T-helper 17 cell (primary cell): ENCODE results near the gene ETV6. TPM values are rescaled to one million over a fixed set of nuclear protein-coding genes. Genes with fewer than 3 reads are reported as not detected.
A peak's percentile ranks its signal among the peaks of the same experiment; 100 is the strongest.
"Not testable (repeated sequence)": the region's sequence is repeated elsewhere in the genome, so short reads cannot be mapped to it uniquely, and the experiment has no call there.

Source experiments
- ATAC-seq: fragments of 150-1000 bp; cut with Tn5 transposase; 2 replicates; pipeline ENCODE4 v1.10.0; 2021; ENCODE audit warnings: mild to moderate bottlenecking, moderate library complexity
- DNase-seq, 3 donors: peaks; one replicate each; pipeline versions ENCODE4 v3.0.0 to v3.0.0-alpha.2; 2020 to 2021
- H3K9me3 ChIP-seq: one replicate; pipeline ENCODE4 v1.7.0; 2013; ENCODE audit warnings: low read length, mild to moderate bottlenecking; ENCODE audit not compliant: control insufficient read depth, poor library complexity, severe bottlenecking
- H3K27ac Mint-ChIP-seq: one replicate; pipeline ENCODE4 v1.8.0; 2022; ENCODE audit warnings: mild to moderate bottlenecking, moderate library complexity, mixed read lengths
- H3K27me3 Mint-ChIP-seq: one replicate; pipeline ENCODE4 v1.8.0; 2022; ENCODE audit warnings: mixed read lengths
- H3K36me3 Mint-ChIP-seq: one replicate; pipeline ENCODE4 v1.8.0; 2022; ENCODE audit warnings: low read depth, mixed read lengths
- H3K4me1 Mint-ChIP-seq: one replicate; pipeline ENCODE4 v1.8.0; 2022; ENCODE audit warnings: mild to moderate bottlenecking, mixed read lengths
- H3K4me3 Mint-ChIP-seq: one replicate; pipeline ENCODE4 v1.8.0; 2022; ENCODE audit warnings: mild to moderate bottlenecking, moderate library complexity, mixed read lengths
- total RNA-seq, 4 donors: library from RNA in 2 of 4; stranded (reverse) in 2 of 4; gene quantifications; one replicate each; pipeline ENCODE4 v1.2.3 and lab custom pipeline; 2022 to 2026

The ETV6 gene
- total RNA-seq, 2 donors from 2014 or later: 57.3 to 60.6 TPM

DNA sequence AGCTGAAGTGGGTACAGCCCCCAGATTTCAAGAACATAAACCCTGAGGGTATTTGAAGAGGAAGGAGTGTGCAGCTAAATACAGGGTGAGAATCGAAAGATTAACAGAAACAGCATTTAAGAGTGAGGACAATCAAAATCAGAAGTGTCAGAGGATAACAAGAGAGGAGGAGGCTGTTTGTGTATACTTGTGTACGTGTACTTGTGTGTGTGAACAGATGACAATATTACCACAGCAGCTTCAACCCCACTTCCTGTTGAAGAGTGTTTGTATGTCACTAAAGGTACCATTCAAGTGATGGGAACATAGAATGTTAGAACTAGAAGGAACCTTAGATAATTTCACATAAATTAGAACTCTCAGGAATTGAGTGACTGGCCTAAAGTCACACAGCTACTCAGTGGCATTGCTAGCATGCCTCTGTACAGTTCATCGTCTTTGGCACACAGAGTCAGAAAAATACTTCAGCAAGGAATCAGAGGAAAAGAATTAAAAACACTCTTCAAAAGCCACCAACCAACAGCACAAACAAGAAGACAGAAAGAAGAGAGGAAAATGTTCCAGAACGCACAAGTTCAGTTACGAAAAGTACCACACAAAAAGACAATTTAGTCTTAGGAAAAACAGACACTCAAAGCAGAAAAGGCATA lies 256.9 kb downstream of the ETV6 start:
- H3K4me3 Mint-ChIP-seq: no peak overlapping the region
- DNase-seq: no peak
- no peaks in the 10 kb centered on the region for H3K27me3 Mint-ChIP-seq
- H3K36me3 Mint-ChIP-seq: no peaks in the 10 kb centered on the region
- H3K27ac Mint-ChIP-seq: peak overlapping the region; percentile 3
- no peaks in the 10 kb centered on the region for H3K9me3 ChIP-seq
- no peak for ATAC-seq
- peaks cover 18% of the 10 kb centered on the region for H3K4me1 Mint-ChIP-seq

DNA sequence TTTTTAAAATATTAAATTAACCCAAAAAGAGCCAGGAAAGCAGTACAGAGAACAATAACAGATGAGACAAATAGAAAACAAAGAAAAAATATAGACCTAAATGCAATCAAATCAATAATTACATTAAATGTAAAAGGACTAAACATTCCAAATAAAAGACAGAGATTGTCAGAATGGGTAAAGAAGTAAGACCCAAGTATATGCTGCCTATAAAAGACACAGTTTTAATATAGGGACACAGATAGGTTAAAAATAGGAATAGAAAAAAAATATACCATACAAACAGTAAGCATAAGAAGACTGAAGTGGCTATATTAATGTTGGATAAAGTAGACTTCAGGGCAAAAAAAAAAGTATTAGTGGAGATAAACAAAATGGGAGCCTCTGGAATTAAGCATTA lies 258.2 kb downstream of the ETV6 start:
- no peaks in the 10 kb centered on the region for H3K27me3 Mint-ChIP-seq
- peaks cover 11% of the 10 kb centered on the region for H3K4me1 Mint-ChIP-seq
- H3K36me3 Mint-ChIP-seq: peaks cover 2% of the 10 kb centered on the region
- no peak overlapping the region for H3K27ac Mint-ChIP-seq
- ATAC-seq: no peak
- no peaks in the 10 kb centered on the region for H3K9me3 ChIP-seq
- H3K4me3 Mint-ChIP-seq: no peak overlapping the region
- no peak for DNase-seq

- not testable (repeated sequence) for H3K4me1 Mint-ChIP-seq, H3K27ac Mint-ChIP-seq, H3K9me3 ChIP-seq, DNase-seq, H3K36me3 Mint-ChIP-seq, H3K4me3 Mint-ChIP-seq, ATAC-seq, H3K27me3 Mint-ChIP-seq
Measured at GRCh38 chr12:11909406-11909805, 259.9 kb downstream of the ETV6 start.

DNA sequence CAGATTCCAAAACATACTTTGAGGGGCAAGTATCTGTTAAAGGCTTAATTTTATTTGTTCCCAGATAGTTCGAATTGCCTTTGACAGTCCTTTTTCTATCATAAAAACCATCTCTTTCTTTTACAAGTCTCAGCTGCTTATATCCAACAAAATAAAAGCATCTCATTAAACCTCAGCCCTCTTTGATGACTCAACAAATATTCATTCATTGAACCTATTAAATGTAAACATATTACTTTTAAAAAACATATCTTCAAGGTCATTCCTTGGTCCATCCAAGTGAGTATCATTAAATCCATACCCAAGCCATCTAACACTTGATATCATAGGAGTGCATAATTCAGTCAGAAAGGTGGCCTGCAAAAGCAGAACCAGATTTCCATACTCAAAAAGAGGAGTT lies 266.6 kb downstream of the ETV6 start:
- ATAC-seq (no peak), DNase-seq (no peak)
- peaks cover 2% of the 10 kb centered on the region for H3K36me3 Mint-ChIP-seq
- no peaks in the 10 kb centered on the region for H3K27me3 Mint-ChIP-seq
- no peaks in the 10 kb centered on the region for H3K9me3 ChIP-seq
- H3K4me1 Mint-ChIP-seq: peaks cover 3% of the 10 kb centered on the region
- no peak overlapping the region for H3K27ac Mint-ChIP-seq
- no peak overlapping the region for H3K4me3 Mint-ChIP-seq

GRCh38 chr12:11916771-11917170 lies 267.3 kb downstream of the ETV6 start:
- ATAC-seq: no peak
- H3K27ac Mint-ChIP-seq: no peak overlapping the region
- no peak overlapping the region for H3K4me3 Mint-ChIP-seq
- no peaks in the 10 kb centered on the region for H3K27me3 Mint-ChIP-seq
- no peak for DNase-seq
- H3K9me3 ChIP-seq: no peaks in the 10 kb centered on the region
- peaks cover 2% of the 10 kb centered on the region for H3K36me3 Mint-ChIP-seq
- peaks cover 3% of the 10 kb centered on the region for H3K4me1 Mint-ChIP-seq

GRCh38 chr12:11917501-11917900 lies 268.0 kb downstream of the ETV6 start:
- ATAC-seq: no peak
- Mint-ChIP-seq H3K27ac (no peak overlapping the region), H3K27me3 (no peaks in the 10 kb centered on the region), H3K36me3 (no peaks in the 10 kb centered on the region), H3K4me1 (peaks cover 6% of the 10 kb centered on the region), H3K4me3 (no peak overlapping the region)
- H3K9me3 ChIP-seq: no peaks in the 10 kb centered on the region
- no peak for DNase-seq

- H3K4me1 Mint-ChIP-seq: peaks cover 11% of the 10 kb centered on the region
- H3K4me3 Mint-ChIP-seq: no peak overlapping the region
- ATAC-seq (no peak), DNase-seq (no peak)
- no peaks in the 10 kb centered on the region for H3K27me3 Mint-ChIP-seq
- H3K36me3 Mint-ChIP-seq: peaks cover 2% of the 10 kb centered on the region
- no peaks in the 10 kb centered on the region for H3K9me3 ChIP-seq
- H3K27ac Mint-ChIP-seq: no peak overlapping the region
Measured at GRCh38 chr12:11920231-11920630, 270.8 kb downstream of the ETV6 start.

DNA sequence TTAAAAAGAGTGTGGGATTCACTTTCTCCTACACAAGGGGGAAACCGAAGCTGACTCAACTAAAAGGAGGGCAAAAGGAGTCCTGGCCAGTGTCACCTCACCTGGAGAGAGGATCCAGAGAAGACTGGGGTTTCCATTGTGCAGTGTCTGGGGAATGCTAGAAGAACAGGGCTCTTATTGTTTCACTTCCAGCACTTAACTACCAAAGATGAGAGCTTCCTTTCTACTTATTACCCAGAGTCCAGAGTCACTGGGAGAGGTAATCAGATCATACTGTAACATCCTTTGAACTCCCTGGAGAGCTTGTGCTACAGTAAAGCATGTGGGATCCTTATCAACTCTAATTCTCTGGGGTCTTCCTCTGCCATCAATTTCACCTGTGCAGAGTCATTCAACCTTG lies 272.9 kb downstream of the ETV6 start:
- Mint-ChIP-seq H3K27ac (no peak overlapping the region), H3K36me3 (peaks cover 2% of the 10 kb centered on the region), H3K4me3 (no peak overlapping the region), H3K27me3 (no peaks in the 10 kb centered on the region), H3K4me1 (peaks cover 11% of the 10 kb centered on the region)
- ATAC-seq: no peak
- DNase-seq: no peak
- no peaks in the 10 kb centered on the region for H3K9me3 ChIP-seq

- H3K27me3 Mint-ChIP-seq: no peaks in the 10 kb centered on the region
- DNase-seq (no peak), ATAC-seq (no peak)
- H3K36me3 Mint-ChIP-seq: peaks cover 2% of the 10 kb centered on the region
- no peak overlapping the region for H3K27ac Mint-ChIP-seq
- H3K4me3 Mint-ChIP-seq: no peak overlapping the region
- H3K9me3 ChIP-seq: no peaks in the 10 kb centered on the region
- H3K4me1 Mint-ChIP-seq: peaks cover 11% of the 10 kb centered on the region
Measured at GRCh38 chr12:11923067-11923466, 273.6 kb downstream of the ETV6 start.

DNA sequence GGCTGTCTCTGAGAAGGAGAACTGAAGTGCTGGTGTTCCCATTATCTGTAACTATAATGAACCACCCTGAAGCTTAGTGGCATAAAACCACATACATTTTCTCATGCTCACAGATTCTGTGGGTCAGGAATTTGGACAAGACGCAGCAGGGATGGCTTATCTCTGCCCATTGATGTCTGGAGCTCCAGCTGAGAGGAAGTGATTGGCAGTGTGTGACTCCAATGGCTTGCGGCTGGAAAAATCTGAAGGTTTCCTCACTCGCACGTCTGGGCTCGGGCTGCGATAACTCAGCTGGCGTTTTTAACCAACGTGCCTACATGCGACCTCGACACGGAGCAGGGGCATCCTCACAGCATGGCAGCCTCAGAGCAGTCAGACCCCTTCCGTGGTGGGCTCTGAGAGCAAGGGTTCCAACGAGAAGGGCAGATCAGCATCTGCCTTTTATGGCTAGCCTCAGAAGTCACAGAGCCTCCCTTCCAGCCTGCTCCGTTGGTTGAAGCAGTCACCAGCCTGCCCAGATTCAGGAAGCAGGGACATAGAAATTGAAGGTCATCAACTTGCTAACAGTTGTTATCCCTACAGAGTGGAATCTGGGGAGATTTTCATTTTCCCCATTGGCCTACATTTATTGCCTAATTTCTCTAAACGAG lies 277.9 kb downstream of the ETV6 start:
- Mint-ChIP-seq H3K27ac (no peak overlapping the region), H3K4me1 (peaks cover 9% of the 10 kb centered on the region), H3K27me3 (no peaks in the 10 kb centered on the region), H3K36me3 (peaks cover 5% of the 10 kb centered on the region), H3K4me3 (no peak overlapping the region)
- H3K9me3 ChIP-seq: no peaks in the 10 kb centered on the region
- DNase-seq (no peak), ATAC-seq (no peak)

DNA sequence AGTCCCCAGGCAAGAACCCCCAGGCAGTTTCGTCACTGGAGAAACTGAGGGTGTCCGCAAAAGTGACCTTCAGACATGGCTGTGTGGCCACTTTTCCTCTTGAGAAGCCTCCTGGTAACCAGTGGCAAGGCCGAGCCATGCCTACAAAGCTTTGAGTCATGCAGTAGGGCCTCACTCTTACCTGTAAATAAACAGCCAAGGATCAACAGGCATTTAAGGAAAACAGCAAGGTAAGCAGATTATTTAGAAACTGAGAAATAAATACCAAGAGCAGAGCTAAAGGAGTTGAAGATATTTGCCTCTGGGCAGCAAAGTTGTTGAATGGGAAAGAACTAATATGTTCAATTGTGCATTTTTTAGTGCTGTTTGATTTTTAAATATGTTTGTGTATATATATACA lies 280.2 kb downstream of the ETV6 start:
- ATAC-seq (no peak), DNase-seq (no peak)
- H3K36me3 Mint-ChIP-seq: peaks cover 4% of the 10 kb centered on the region
- H3K27me3 Mint-ChIP-seq: no peaks in the 10 kb centered on the region
- no peak overlapping the region for H3K4me3 Mint-ChIP-seq
- H3K27ac Mint-ChIP-seq: no peak overlapping the region
- no peaks in the 10 kb centered on the region for H3K9me3 ChIP-seq
- H3K4me1 Mint-ChIP-seq: peaks cover 7% of the 10 kb centered on the region

GRCh38 chr12:11939223-11939622 lies 289.7 kb downstream of the ETV6 start:
- Mint-ChIP-seq H3K4me1 (no peaks in the 10 kb centered on the region), H3K4me3 (no peak overlapping the region), H3K27me3 (no peaks in the 10 kb centered on the region), H3K36me3 (no peaks in the 10 kb centered on the region), H3K27ac (no peak overlapping the region)
- H3K9me3 ChIP-seq: no peaks in the 10 kb centered on the region
- DNase-seq: no peak
- ATAC-seq: no peak

DNA sequence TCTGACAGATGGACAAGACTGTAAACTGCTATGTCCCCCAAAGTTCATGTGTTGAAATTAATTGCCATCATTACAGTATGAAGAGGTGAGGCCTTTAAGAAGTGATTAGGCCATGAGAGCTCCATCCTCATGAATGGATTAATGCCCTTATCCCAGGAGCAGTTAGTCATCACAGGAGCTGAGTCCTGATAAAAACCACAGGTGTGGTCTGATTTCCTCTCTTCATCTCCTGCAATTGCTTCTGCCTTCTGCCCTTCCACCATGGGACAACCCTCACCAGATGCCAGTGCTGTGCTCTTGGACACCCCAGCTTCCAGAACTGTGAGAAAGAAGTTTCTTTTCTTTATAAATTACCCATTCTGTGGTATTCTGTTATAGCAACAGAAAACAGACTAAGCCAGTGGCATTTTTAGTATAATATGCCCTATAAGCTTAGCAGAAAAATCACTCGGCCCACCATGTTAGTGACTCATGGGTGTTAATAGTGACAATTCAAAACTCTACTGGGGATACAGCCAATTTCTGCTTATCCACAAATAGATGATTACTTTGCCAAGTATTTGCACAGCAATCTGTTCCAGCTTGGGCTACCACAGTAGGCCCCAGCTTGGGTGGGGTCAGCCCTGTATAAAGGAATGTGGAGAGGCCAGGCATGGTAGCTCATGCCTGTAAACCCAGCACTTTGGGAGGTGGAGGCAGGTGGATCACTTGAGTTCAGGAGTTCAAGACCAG lies 292.3 kb downstream of the ETV6 start:
- Mint-ChIP-seq H3K36me3 (peaks cover 2% of the 10 kb centered on the region), H3K27me3 (no peaks in the 10 kb centered on the region), H3K4me3 (no peak overlapping the region), H3K27ac (no peak overlapping the region), H3K4me1 (no peaks in the 10 kb centered on the region)
- no peak for ATAC-seq
- H3K9me3 ChIP-seq: no peaks in the 10 kb centered on the region
- no peak for DNase-seq
